Endothelial cell of hepatic sinusoid (primary cell): ENCODE measurements around the gene CASP5.
"Not testable (repeated sequence)": the region's sequence is repeated elsewhere in the genome, so short reads cannot be mapped to it uniquely, and the experiment has no call there.

Experiments used
- in situ Hi-C: cut with HindIII; loops from 2 replicates; pipeline ENCODE4 v1.10.0; 2017; ENCODE audit warnings: low sequenced_read_pairs

CASP5 gene

DNA sequence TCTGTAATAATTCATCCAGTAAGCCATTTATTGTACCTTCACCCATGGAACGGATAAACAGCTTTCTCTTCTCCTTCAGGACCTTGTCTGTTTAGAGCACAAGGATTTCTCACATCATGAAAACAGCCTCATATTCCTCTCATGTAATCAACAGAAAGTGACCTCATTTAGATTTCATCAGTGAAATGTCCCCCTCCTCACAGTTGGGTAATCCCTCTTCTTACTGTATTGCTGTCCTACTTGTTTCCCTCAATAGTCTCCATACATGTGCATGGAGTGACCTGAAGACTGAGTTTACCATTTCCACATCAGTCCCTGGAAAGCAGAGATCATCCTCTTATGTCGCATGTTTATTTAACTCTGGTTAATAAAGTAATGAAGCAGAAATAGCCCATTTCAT is 11.4 kb upstream of the CASP5 start:
- in situ Hi-C loops: loop anchor here (5.0 kb wide), 1 partner anchor 37 kb away; no protein-coding TSS in a partner anchor

DNA sequence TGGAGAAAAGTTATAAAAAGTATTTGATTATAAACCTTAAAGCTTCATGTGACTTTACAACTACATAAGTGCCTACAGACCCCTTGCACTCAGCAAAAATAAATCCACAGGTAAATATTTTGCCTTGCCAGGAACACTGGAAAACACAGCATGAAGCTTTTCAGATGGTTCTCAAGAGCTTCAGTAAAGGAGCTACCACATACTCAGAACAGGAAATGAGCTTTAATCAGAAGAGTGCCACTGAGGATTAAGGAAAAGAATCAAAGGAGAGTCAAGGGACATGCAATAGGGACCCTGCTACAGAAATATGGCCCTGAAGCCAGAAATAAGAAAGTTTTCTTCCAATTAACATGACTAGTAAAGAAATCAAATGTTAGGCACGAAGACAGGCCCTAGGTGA is 10.8 kb upstream of the CASP5 start:
- in situ Hi-C loops: loop anchor here (5.0 kb wide), 1 partner anchor 36 kb away; no protein-coding TSS in a partner anchor

DNA sequence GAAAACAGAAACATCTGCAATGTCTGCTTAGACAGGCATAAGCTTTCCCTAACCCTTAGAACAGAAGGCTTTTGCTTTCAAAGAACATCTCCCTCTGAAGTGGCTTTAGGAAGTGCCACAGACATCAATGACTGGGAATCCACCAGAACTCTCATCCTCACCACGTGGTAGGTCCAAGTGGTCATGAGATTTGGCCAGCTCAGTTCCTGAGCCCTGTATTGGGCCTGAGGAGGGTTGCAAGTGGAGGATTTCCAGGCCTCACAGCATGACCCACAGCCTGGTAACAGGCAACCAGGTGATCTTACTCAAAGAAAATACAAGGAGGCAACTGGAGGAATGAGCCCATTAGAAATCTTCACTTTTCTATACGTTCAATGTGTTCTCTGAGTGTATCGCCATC is 10.4 kb upstream of the CASP5 start:
- in situ Hi-C loops: loop anchor here (5.0 kb wide), 1 partner anchor 36 kb away; no protein-coding TSS in a partner anchor

DNA sequence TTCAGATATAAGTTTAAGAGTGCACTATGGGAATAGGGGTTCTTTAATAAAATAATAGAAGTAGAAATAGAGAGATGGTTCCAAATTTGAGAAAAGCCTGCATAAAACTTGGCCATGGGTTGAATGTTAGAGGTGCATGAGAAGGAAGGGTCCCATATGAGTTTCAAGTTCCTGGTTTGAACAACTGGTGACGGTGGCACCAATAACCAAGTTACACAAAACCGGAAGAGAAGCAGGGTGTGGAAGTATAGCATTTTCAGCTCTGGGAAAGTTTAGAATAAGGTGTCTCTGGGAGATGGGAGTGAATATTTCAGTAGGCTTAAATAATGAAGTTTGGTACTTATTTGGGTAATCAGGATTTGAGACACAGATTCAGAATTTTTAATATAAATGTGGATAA is 9.5 kb upstream of the CASP5 start:
- in situ Hi-C loops: loop anchor here (5.0 kb wide), 1 partner anchor 35 kb away; no protein-coding TSS in a partner anchor

DNA sequence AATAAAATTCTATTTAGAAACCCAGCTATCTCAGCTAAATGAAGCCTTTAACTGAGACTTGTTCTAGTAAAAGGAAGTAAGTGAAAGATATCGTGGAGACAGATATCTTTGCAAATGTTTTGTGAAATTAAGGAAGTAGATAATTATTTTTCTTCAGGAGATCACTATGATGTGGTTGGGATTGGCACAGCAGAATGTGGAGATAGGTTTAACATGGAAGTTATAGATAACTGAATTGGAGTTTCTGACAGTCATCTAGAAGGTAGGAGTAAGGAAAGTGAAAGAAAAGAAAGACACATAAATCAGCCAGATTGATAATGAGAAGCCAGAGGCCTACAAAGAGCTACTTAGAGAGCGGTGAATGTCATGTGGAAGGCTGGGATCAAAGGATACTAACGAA is 4.7 kb upstream of the CASP5 start:
- in situ Hi-C loops: no loop called here

DNA sequence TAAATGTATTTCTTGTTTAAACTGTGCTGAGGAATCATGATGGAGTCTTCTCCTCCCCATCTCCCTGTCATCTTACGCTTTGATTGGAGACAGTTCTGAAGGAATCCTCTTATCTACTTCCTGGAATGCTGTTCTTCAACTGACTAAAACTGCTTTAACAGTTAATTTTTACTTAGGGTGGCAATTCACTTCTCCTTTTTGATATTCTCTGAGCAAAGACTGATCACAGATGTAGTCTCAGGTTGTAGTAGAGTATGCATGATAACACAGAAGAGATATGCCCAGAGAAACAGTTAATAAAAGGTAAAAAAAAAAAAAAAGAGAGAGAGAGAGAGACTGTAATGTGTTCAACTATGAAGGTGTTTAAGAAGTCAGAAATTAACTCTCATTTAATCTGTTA is 1.4 kb upstream of the CASP5 start:
- in situ Hi-C loops: no loop called here

DNA sequence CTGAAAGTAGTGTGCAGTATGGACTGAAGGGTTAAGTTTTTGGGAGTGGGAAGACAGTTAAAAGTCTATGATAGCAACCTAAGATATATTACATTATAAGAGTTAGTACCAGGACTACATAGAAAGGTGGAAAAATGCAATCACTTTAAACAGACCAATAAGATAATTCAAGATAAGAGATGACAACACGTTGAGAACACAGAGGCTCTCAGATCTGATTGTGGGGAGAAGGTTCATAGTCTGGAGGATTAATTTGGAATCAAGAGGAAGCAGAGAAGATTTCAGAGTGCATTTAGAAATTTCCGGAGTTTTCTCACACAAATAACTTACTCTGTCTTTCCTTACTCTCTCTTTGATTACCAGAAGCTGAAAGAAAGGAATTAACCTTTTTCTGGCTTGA is 441 bp downstream of the CASP5 start:
- in situ Hi-C loops: no loop called here

DNA sequence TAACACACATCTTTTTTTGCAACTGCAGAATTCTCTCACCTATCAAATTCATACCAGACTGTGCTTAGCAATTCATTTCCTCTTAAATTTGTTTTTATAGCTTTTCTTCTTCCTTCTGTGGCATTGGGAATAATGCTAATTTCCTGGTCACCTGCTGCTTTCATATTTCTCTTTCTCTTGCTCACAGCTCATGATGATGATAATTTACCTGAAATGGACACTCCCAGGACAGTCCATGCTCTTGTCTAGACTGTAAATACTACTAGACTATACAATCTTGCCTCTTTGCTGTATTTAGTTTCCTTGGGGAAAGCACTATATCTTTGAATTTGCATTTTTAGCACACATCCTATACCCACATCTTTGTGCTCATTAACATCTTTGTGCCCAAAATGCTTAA is 15.5 kb downstream of the CASP5 start:
- in situ Hi-C loops: no loop called here

DNA sequence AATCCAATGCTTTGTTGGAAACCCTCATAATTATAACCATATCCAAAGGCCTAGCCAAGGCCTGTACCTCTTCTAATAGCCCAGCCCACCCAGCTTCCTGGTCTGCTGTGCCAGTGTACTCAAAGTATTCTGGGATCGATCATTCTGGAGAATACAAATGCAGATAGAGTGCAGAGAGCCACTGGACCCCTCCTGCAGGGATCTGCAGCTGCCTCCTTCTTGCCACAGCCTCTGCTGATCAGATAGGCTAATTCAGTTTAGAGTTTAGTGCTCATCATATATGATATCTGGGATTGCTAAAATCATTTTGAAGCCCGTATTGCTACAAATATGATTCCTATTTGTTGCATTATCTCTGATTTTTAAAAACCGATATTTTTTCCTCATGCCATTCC is 17.5 kb downstream of the CASP5 start:
- in situ Hi-C loops: no loop called here

DNA sequence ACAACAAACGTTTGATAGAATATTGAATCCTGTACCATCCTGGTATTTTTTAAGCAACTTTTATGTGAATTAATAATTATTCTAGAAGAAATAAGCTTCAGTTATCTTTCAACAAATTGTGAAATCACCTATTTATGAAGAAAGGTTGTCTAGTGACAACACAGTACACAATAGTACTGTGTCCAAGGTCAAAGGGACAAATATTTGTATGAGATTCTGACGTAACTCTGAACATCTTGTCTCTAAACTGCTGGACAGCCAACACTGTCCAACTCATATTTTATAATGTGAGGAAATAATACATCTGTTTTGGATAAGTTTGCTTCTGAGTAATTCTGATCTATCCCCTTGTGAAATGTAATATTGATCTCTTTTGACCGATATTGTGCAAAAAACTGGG is 18.9 kb downstream of the CASP5 start:
- in situ Hi-C loops: no loop called here

DNA sequence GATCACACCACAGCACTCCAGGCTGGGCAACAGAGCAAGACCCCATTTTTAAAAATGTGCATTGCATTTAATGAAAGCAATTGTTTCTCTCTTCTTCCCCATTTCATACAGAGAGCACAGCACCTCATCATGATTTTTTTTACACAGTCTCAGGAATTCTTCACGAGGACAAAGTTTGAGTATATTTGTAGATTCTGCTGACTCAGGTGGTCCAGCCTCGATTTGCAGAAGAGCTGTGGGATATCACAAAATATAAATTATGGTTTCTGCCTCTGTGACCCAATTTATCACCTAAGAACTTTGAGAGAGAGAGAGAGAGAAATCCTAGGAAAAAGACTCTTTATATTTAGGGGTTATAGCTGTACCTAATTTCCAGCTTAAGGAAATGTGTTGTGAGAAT is 19.8 kb downstream of the CASP5 start:
- in situ Hi-C loops: no loop called here

DNA sequence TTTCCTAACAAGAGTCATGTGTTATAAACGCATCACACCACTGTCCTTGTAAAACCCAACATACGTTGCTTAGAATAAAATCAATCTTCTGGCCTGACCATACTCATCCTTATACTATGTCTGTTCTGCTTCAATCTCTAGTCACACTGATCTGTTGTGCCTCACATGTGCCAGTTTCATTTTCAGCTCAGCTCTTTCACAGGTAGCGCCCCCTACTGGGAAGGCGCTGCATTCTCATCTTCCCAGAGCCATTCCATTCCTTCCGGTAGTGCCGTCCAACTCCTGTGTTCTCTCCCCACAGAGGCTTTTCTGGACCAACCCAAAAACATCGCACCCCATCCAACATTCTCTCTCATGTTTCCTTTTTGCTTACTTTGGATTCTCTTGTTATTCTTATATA is 22.2 kb downstream of the CASP5 start:
- in situ Hi-C loops: no loop called here

DNA sequence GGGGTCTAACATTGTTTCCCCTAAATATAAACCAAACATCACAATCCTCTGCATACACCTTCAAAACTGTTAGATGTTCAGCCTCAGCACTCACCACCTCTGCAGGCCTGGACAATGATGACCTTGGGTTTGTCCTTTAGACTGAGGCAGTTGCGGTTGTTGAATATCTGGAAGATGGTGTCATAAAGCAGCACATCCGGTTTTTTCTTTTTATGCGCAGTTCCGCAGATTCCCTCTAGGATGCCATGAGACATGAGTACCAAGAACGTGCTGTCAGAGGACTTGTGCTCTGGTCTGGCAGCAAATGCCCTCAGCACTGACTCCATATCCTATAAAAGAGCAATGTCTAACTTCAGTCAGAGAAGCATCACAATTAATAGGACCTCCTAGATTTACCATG is 22.8 kb downstream of the CASP5 start:
- in situ Hi-C loops: no loop called here

DNA sequence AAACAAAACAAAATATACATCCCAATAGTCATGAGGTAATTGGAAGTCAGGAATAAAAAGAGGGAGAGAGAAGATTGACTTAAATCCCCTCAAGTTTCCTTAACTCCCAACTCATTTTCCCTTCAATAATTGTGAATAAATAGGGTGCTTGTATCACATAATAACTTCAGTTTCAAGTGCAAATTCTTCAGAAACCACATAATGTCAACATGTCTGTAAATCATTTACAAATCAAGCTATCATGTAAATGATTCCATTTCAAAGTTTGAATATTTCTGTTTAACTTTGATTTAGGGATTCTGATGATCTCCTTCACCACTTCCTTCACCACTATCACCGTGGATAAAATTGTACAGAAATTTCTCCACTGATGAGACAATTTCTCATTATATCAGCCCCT is 23.2 kb downstream of the CASP5 start:
- in situ Hi-C loops: loop anchor here (5.0 kb wide), 1 partner anchor 33 kb away; no protein-coding TSS in a partner anchor

DNA sequence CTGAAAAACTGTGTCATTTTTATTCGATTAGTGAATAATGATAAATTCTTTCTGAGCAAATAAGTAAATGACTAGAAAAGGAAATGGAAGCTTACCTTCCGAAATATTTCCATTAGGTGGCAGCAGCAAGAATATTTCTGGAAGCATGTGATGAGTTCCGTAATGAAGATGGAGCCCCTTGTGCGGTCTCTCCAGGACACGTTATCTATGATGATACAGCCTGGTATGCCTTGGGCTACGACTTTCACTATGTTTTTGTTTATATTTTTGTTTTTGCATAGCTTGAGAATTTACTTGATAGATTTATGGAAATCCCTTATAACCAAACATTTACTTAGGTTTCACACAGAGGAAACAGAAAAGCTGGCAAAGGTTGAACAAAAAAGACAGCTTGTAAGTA is 25.7 kb downstream of the CASP5 start:
- in situ Hi-C loops: loop anchor here (5.0 kb wide), 1 partner anchor 35 kb away; no protein-coding TSS in a partner anchor

DNA sequence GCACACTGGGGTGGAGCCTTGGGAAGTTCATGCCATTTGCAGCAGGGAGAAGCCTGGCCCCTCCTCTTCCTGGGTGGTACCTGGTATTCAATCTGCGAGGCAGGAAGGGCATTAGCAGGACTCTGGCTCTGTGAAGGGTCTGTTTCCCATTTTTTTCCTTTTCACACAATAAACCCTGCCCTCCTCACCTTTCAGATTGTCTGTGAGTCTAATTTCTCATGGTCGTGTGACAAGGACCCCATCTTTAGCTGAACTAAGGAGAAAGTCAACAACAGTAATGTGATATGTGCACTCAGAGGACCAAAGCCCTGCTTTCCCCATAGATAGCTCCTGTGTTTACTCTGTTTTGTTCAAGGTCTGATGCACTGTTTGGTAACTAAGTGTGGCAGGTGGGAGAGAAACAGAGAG is 28.0 kb downstream of the CASP5 start:
- in situ Hi-C loops: loop anchor here (5.0 kb wide), 1 partner anchor 37 kb away; no protein-coding TSS in a partner anchor

DNA sequence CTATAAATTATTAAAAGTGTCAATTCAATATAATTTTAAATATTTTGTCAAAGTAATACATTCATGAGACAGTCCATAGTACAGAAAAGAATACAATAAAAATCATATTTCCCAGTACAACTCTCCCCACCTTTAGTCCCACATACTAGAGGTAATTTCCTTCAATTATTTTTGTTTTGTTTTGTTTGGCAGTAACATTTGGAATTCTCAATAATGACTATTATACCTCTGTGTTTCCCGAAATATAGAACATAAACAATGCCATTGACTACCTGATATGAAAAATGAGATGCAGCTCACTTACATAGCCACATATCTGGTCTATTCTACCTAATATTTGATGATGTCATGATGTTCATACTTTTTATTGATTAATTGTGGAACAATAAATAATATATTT is 30.2 kb downstream of the CASP5 start:
- in situ Hi-C loops: no loop called here

DNA sequence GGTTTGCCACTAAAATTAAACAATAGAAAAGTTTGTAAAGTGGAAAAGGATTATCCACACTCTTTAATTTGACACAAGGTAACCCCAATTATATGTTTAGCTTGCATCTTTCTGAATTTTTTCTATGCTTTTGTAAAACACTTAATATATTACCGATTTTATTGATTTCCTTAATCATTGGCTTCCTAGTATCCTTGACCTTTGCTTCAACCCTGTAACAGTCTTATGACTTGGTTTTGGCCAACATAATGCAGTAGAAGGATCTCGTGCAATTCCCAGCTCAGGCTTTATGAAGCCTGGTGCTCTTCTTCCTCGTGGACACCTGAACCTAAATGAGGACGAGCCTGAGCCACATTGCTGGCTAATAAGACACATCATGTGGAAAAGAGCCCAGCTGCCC is 31.0 kb downstream of the CASP5 start:
- in situ Hi-C loops: no loop called here

DNA sequence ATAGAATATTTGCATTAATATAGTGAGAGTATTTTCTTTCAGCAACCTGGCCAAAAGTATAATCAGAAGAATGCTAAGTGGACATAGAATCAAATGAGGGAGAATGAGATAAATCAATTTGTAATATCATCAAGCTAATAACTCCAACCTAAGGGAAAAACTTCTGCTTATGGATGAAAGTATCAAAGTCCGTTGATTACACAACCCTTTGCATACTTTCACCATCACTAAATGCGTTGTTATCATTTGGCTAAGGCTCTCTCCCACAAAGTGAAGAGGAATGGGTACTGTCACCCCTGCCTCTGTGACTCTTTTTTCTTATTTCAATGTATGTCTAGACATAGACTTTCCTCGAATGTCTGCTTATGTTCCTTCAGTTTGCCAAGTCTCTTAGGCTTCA is 38.2 kb downstream of the CASP5 start:
- in situ Hi-C loops: no loop called here

DNA sequence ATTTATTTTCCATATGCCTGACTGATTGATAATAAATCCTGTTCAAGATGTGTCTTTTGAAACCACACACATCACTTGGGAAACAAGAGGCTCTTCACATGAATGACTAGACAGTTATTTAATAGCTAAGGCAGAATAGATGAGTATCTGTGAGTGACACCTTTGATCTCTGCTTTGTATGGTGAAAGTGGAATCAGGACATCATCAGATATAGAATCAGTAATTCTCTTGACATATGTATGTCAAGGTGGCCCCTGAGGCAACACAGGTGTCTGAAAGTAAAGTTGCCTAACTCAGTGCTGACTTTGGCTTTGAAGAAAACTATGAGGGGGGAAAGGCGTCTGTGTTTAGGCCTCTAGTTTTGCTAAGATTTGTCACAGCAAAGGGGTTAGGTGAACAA is 43.1 kb downstream of the CASP5 start:
- in situ Hi-C loops: no loop called here

DNA sequence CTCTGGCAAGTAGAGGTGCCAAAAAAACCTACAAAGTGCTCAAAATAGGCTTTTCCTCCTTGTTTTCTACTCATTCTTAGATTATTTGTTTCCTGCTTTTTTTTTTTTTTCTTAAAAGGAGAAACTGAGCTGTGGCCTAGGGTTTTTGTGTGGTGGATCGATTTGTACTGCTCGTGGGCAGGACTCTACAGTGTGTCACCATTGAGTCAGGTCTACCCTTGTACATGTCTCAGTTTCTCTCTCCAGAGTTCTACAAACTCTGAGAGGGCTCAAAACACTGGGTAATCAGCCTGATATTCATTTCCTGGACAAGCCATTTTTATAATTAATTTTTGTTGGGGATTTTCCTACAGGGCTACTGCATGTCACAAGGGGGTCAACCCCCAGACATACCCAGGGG is 49.4 kb downstream of the CASP5 start:
- in situ Hi-C loops: no loop called here

DNA sequence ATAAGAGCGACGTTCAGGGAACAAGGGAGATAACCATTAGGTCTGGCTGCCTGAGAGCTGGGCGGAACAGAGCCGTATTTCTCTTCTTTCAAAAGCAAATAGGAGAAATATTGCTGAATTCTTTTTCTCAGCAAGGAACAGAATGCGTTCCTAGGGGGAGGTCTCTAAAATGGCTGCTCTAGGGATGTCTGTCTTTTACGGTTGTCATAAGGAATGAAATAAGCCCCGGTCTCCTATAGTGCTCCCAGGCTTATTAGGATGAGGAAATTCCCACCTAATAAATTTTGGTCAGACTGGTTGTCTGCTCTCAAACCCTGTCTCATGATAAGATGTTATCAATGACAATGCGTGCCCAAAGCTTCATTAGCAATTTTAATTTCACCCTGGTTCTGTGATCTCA is 50.0 kb downstream of the CASP5 start:
- in situ Hi-C loops: not testable (repeated sequence)

DNA sequence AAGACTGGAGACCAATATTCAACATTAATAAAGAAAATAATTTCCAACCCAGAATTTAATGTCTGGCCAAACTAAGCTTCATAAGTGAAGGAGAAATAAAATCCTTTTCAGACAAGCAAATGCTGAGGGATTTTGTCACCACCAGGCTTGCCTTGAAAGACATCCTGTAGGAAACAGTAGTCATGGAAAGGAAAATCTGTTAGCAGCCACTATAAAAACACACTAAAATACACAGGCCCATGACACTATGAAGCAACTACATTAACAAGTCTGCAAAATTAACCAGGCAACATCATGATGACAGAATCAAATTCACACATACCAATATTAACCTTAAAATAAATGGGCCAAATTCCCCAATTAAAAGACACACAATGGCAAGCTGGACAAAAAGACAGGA is 52.2 kb downstream of the CASP5 start:
- in situ Hi-C loops: no loop called here
